Medulla oblongata (tissue), 1 donor: Measurements from ENCODE around the gene STX2.
A peak's percentile ranks its signal among the peaks of the same experiment; 100 is the strongest.

Experiments
- DNase-seq: peaks from one replicate; pipeline ENCODE4 v3.0.0-alpha.2; 2015; ENCODE audit errors: extremely low spot score

STX2 gene

DNA sequence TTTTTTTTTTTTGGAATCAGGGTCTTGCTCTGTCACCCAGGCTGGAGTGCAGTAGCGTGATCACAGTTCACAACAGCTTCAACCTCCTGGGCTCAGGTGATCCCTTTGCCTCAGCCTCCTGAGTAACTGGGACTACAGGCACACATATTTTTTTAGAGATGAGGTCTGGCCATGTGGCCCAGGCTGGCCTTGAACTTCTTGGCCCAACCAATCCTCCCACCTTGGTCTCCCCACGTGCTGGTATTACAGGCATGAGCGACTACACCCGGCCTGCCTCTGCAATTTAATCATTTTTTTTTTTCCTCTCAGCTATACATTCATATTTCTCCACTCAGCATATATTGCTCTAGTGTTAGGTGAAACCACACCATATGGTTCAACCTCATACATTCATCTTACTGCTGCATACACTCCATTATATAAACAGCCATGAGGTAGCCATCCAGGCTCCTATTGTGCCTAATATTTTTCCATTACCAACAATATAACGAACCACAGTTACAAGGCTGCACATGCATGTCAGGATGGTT lies 7.1 kb downstream of the STX2 start:
- DNase-seq, result no peak

DNA sequence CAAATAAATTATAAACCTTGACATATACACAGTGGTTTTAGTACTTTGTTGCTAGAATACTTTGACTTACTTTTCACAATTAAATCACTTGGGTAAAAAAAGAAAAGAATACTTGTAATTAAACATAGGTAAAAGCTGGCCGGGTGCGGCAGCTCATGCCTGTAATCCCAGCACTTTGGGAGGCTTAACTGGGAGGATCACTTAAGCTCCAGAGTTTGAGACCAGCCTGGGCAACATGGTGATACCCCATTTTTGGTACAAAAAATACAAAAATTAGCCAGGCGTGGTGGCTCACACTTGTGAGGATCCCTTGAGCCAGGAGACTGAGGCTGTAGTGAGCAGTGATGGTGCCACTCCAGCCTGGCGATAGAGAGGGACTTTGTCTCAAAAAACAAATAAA lies 7.8 kb downstream of the STX2 start:
- no peak for DNase-seq

DNA sequence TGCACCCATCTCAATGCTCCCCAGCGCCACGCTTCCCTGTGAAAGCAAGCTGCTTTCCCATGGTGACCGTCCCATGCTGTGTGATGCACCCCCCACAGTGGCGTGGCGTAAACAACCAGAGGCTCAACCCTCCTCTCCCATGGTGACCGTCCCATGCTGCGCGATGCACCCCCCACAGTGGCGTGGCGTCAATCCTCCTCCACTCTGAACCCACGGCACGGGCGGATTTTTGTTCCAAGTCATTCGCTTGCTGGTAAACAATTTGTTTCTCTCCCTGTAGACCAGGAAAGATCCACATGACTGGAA lies 8.9 kb downstream of the STX2 start:
- no peak for DNase-seq

DNA sequence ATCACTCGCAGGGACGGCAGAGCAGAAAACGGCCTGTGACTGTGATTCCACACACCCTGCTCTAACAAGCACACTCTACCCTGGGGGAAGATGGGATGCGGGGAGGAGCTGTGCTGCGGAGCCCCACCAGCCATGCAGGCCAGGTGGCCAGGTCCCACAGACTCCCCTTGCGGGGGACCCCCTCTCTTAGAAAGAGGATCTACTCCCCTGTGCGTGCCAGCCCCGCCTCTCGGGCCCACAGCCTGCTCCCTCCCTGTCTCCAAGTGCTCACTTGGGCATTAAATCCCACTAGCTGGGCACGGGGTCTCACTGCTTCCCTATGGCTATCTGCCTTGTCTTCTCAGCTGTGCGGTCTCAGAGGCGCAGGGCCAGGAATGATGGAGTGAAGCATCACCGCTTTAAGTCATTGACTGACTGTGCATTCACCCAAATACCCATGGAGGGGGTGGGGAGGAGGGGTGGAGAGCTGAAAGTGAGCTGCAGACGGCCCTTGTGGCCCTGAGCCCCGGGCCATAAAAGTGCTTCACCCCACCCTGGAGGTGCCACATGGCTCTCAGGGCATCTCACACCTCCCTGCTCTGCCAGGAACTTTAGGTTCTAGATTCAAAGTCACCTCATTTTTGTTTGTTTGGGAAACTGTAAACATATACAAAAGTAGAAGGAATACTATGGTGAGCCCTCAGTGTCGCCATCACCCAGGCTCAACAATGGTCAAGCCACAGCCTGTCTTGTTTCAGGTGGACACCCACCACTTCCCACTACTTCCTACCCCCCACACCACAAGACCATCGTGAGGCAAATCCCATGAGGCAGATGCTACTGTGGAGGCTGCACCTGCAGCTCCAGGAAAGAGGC lies 9.4 kb downstream of the STX2 start:
- DNase-seq, result no peak

DNA sequence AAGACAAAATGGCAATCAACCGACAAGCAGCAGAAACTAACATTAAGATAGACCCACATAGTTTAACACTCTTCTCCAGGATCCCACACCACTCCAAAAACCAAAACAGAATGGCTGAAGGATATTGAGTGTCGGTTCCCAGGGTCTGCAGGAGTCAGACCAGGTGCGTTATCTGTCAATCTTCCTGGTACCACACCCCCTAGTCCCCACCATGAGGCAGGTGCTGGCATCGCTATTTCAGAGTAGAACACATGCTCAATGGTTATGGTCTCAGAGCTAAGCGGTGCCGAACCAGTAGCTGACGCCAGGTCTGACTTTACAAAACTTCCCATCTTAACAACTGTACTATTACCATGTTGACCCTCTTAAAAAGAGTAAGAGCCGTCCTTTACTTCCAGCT lies 10.2 kb downstream of the STX2 start:
- DNase-seq, result no peak

DNA sequence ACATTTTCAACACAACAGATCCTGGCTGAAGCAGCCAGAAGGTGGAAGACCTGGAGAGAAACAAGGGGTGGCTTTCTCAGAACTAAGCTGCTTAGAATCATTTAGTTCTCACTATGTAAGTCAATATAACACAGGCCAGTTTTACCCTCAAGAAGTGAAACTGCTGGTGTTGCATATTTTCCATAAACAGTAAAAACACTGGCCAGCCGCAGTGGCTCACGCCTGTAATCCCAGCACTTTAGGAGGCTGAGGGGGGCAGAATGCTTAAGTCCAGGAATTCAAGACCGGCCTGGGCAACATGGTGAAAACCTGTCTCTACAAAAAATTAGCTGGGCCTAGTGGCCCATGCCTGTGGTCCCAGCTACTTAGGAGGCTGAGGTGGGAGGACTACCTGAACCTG lies 11.6 kb downstream of the STX2 start:
- DNase-seq, result no peak

DNA sequence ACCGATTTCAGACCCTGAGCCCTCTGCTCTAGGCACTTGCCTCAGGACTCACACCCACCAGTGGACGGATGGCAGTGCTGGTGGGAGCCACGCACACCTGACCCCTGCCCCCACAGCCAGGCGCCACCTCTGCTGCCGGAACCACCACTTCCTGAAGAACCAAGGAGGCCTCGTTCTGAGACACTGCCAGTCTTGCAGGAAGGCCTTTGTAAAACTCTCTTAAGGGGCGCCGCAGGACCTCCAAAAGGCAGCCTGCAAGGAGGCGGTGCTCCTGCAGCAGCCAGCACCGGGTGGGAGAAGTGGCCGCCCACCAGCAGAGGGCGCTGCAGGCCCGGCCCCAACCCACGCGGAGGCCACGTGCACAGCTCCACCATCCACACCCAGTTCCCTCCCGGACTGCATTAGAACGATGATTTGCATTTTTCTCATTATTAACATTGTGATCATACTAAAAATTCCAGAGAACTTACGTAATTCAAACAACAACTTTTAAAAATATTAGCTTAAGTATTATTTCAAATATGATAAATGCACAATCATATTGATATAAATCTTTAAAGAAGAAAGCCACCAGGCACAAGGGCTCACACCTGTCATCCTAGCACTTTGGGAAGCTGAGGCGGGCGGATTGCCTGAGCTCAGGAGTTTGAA lies 12.8 kb downstream of the STX2 start:
- DNase-seq, result no peak

DNA sequence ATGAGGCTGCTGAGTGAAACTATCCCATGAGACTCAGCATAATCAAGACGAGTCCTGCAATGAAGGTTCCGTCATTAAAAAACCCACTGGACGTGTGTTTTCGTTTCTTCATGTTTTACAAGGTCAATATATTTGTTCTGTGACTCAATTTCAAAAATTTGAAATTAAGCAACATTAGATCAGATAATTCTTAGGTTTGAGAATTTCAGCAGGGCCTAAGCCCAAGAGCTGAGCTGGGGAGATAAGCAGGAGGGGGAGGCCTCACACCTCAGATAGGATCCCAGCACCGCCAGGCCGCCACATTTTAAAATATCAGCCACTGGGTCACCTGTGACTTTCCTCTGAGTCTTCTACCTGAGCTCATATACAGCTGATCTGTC lies 13.3 kb downstream of the STX2 start:
- DNase-seq, result no peak

DNA sequence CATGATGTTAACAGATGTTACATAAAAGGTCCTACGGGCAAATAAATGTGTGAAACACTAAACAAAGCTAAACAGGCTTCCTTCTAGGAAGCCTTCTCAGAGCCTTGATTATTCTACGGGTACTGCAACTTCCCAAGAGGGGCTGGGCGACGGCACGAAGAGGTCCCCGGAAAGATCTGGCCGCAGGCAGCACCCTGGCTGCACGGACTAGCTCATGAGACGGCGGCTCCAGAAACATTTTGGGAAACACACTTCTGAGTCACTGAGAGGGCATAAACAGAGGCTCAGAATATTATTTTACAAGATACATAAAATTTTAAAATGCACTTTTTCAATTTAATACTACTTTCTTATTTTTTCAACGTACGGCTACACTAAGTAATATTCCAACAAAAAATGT lies 19.4 kb downstream of the STX2 start:
- no peak for DNase-seq

DNA sequence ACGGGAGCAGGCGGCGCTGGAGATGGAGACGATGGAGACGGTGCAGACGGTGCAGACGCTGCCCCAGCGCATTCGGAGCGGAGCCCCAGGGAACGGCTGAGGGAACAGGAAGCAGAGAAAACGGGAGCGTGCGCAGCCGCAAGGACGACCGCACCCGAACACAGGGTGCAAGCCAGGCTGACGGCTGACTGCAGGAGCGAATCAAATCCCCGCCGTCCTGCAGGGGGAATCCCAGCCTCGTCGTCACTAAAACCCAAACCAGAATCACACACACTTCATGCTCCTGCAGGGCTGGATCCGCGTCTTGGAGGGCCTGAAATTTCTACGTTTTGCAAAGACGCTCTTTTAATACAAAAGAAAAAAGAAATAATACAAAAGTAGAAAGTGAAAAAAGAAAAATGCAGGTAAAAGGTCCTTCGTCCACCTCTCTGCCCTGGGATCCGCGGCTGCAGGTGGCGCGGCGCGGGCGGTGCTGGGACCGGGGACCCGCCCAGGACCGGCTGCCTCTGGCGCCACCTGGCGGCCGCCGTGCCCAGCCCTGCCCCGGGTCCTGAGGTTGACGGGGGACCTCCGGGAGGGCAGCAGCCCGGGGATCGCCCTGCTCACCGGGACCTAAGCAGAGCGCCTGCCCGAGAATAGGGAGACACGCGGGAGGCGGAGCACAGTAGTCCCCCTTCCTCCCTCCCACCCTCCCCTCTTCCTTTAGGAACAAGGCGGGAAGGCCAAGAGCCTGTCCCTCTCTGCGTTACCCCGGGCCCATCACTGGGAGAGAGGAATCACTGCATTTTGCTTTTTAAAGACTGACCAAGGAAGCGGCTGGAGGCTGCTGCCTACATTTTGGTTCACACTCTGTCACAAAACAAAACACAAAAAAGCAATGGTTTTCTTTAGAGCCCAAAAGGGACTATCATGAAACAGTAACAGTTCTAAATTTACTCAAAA lies 20.1 kb downstream of the STX2 start:
- DNase-seq, result peak; percentile 51

DNA sequence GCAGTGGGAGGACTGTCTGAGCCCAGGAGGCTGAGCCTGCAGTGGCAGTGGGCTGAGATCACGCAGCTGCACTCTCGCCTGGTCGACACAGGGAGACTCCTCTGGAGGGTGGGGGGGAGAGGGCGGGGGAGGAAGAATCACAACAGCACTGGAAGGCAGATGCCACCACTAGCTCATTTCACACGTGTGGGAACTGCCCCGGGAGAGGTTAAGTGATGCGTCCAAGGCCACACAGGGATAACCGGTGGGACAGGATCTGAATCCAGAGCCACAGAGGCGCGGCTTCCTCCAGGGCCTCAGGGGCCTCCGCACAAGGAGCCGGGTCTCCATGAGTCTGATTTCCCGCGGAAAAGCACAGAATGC lies 20.8 kb downstream of the STX2 start:
- DNase-seq, result no peak

DNA sequence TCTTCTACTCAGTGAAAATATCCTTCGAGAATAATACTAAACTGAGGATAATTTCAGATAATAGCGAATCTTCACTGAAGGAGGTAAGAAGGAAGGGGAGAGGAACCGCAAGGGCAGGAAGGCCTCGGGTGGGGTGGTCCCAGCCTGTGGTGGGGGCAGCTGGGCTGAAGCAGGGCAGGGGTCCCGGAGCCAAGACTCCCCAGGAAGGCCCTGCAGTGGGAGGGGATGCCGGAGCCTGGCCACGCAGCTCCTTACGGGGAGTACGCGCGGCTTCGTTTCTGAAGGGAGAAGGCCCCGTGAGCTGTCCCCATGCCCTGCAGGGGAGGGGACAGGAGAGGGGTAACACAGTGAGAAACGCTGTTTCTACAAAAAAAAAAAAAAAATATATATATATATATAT lies 21.2 kb downstream of the STX2 start:
- DNase-seq, result no peak

DNA sequence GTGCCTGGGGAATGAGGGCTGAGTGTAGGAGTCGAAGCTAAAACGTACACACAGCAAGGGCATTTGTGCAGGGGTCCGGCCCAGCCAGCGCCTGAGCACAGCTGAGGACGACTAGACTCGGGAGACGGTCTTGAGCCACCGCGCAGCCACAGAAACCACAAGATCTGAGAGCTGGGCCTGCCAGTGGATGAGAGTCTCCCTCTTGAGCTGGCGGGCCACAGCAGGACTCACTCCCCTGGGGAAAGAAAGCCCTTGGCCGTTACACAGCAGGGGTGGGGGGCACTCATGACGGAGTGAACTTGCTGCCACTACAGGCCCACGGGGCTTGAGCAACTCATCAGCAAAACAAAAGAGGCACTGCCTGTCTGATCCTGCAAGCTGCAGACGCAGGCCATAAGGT lies 23.0 kb downstream of the STX2 start:
- DNase-seq, result no peak

DNA sequence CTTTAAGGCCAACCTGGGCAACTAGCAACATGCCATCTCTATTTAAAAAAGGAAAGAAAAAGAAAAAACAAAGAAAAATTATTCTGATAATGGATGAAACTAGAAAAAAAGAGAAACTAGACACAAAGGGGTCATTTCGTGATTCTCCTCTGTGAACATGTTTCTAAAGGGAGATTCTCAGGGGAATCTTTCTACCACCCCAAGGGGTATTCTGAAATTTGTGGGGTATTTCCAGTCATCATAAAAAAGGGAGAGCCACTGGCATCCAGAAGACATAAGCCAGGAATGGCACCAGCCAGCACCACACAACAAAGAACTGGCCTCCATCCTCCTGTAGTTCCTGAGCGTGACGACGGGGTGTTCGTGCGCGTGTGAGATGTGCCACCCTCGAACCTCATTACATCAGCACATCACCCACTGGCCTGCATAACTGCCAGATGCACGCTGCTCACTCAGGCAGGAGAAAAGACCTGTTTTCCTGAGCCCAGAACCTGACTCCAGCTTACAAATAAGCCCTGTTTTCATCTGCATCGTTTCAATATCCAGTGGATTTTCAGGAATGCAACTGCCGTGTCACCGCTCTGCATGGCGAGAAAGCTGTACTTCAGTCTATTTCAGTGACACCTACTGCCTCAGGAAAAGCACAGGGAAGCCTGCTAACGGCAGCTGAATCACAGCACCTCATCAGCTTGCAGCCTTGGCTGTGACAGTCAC lies 23.9 kb downstream of the STX2 start:
- DNase-seq, result no peak

DNA sequence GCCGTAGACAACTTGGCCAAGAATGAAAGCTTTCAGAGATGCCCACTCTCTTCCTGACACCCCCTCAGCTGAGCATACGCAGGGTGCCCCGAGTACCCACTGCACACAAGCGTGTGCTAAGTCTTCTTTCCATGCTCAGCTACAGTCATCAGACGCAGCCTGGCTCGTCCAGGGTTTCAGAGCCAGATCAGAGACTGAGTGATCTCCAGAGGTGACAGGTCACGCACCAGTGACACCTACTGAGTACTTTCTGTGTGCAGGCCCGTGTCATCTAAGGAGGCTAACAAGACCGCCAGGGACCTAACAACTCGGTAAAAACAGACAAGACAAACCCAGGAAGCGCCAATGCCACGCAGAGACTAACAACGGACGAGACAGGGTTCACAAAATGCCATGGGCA lies 25.1 kb downstream of the STX2 start:
- no peak for DNase-seq

DNA sequence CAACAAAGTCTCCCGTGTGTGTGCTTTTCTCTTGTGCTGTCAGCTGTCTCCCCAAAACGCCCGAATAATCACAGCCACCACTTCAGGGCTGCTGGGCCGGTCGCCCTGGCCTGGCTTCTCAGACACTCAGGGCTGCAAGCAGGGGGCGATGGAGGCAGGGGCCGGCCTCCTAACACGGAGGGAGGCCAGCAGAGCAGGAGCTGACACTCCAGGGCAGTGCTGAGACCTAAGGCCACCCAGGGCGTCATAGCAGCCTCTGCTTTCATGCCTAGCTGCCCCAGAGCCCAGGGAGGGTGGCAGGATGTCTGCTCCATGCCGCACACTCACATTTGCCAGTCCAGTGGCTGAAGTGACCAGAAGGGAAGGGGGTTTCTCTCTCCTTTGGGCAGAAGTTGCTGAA lies 25.6 kb downstream of the STX2 start:
- no peak for DNase-seq

DNA sequence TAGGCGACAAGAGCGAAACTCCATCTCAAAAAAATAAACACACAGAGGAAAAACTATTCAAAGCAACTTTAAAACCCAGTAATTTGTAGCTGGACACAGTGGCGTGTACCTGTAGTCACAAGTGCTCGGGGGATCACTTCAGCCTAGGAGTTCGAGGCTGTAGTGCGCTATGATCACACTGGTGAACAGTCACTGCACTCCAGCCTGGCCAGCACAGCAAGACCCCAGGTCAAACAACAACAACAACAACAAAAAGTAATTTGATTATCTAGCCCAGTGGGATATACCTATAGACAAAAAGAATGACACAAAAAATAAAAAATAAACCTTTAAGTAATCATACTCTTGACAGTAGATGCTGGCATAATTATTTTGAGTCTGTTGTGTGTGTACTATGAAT lies 29.3 kb downstream of the STX2 start:
- DNase-seq, result no peak

DNA sequence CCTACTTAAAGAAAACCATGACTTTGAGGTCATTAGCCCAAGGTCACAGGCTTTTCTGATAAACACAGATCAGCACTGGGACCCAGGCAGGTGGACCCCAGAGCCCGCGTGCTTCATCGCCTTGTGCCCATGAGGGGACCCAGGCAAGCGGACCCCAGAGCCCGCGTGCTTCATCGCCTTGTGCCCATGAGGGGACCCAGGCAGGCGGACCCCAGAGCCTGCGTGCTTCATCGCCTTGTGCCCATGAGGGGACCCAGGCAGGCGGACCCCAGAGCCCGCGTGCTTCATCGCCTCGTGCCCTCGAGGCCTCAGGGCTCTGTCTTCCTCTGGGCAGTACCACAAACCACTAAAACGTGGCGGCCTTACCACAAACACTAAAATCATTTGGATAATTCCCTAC lies 31.7 kb downstream of the STX2 start:
- no peak for DNase-seq

DNA sequence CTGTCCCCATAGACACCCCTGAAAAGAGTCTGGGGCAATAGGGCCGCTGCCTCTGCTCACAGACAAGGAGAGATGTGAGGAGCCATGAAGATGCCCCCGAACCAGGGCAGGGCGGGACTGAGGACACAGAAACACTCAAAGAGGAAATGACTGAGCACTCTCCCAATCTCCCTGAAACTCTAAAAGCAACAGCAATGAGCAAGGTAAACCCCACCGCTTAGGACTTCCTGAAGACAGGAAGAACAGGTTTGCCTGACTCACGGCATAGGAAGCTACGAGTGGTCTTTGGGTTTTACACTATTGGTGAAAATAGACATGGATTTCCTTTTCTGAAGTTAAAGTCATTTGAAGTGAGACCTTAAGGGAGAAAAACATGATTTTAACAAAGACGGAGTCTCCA lies 32.5 kb downstream of the STX2 start:
- no peak for DNase-seq

DNA sequence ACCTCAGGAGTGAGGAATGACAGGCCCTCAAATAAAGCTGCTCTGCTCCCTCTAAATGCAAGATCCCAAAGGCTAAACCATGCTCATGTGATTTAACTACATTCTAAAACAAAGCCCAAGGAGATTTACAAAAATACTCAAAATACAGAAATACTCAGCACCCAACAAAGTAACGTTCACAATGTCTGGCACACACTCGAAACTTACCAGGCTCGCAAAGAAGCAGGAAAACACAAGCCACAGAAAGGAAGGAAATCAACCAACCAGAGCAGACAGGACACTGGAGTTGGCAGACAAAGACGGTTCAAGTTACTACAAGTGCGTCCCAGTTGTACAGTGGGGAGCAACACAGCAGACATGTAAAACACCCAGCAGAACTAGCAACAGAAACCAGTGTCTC lies 33.4 kb downstream of the STX2 start:
- no peak for DNase-seq

DNA sequence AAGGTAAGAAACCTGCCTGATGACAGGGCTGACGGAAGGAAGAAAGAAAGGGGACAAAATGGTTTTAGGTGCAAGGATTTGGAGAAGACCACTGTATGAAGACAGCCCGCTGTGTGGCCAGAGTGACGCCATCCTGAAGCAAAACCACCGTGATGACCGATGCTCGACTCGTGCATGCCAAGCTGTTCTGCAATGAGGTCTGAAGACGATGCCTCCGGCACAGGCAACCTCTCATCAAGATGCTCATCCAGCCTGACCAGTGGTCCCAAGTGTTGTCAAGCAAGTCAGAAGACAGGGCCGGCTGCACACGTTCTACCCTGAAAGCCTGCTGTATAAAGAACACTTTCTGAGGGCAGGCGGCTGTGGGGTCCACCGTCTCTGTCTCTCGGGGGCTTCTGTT lies 34.8 kb downstream of the STX2 start:
- no peak for DNase-seq

DNA sequence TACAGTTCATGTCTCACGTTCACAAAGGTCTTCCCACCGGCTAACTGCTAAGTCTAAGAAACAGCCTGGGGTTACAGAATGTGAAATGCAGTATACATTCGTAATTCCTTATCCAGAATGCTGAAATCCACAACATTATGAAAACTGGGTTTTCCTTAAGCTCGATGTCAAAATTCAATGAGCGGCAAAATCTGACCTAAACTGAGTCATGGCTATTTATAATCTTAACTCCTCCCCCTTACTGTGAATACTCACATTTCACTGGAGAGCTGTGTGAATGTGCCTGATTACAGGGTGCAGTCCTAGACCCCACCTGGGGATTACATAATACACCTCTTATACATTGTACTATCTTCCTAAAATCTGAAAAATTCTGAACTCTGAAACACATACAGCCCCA lies 35.3 kb downstream of the STX2 start:
- no peak for DNase-seq
